KOPT-K1 (cell line): ENCODE data around the gene PBRM1.

Source experiments
- H3K27ac ChIP-seq: fragments of 200-600 bp; sonication (generic); 2 replicates; pipeline ENCODE4 v1.5.1; 2016; ENCODE audit warnings: antibody characterized with exemption, mild to moderate bottlenecking, low read depth, low read length; ENCODE audit not compliant: poor library complexity, severe bottlenecking
- H3K36me3 ChIP-seq: fragments of 200-600 bp; sonication (generic); 2 replicates; pipeline ENCODE4 v1.5.1; 2017; ENCODE audit warnings: antibody characterized with exemption, mild to moderate bottlenecking, low read length, moderate library complexity; ENCODE audit not compliant: insufficient read depth
- H3K9me3 ChIP-seq: fragments of 200-600 bp; sonication (generic); 2 replicates; pipeline ENCODE4 v1.5.1; 2017; ENCODE audit warnings: antibody characterized with exemption, low read length, mild to moderate bottlenecking; ENCODE audit not compliant: insufficient read depth, poor library complexity, severe bottlenecking

PBRM1 gene

GRCh38 chr3:52551118-52551517, 134.6 kb downstream of the PBRM1 start:
- Histone ChIP-seq H3K9me3 (no peaks in the 10 kb centered on the region), H3K27ac (no peak overlapping the region), H3K36me3 (peaks cover 99% of the 10 kb centered on the region)

- Histone ChIP-seq H3K36me3 (peaks cover 91% of the 10 kb centered on the region), H3K9me3 (no peaks in the 10 kb centered on the region), H3K27ac (no peak overlapping the region)
Observed at GRCh38 chr3:52547143-52547542, 138.6 kb downstream of the PBRM1 start.

- H3K9me3 ChIP-seq: no peaks in the 10 kb centered on the region
- peaks cover 91% of the 10 kb centered on the region for H3K36me3 ChIP-seq
- H3K27ac ChIP-seq: no peak overlapping the region
Observed at GRCh38 chr3:52546111-52546901, 139.4 kb downstream of the PBRM1 start.

- Histone ChIP-seq H3K27ac (no peak overlapping the region), H3K36me3 (peaks cover 92% of the 10 kb centered on the region), H3K9me3 (no peaks in the 10 kb centered on the region)
Observed at GRCh38 chr3:52544937-52545336, 140.8 kb downstream of the PBRM1 start.

- peaks cover 63% of the 10 kb centered on the region for H3K36me3 ChIP-seq
Observed at GRCh38 chr3:52541050-52541449, 144.7 kb downstream of the PBRM1 start.

GRCh38 chr3:52539010-52539653, 146.6 kb downstream of the PBRM1 start:
- Histone ChIP-seq H3K27ac (peak overlapping the region; percentile 16), H3K36me3 (peaks cover 44% of the 10 kb centered on the region), H3K9me3 (no peaks in the 10 kb centered on the region)

More at GRCh38 chr3:52541050-52541449, 144.7 kb downstream of the PBRM1 start:
- Histone ChIP-seq H3K9me3 (no peaks in the 10 kb centered on the region), H3K27ac (no peak overlapping the region)

GRCh38 chr3:52537726-52538421, 147.8 kb downstream of the PBRM1 start:
- Histone ChIP-seq H3K36me3 (peaks cover 36% of the 10 kb centered on the region), H3K27ac (peak overlapping the region; percentile 78), H3K9me3 (no peaks in the 10 kb centered on the region)

GRCh38 chr3:52537165-52537620, 148.5 kb downstream of the PBRM1 start:
- peaks cover 33% of the 10 kb centered on the region for H3K36me3 ChIP-seq
- peak overlapping the region; percentile 78 for H3K27ac ChIP-seq
- H3K9me3 ChIP-seq: no peaks in the 10 kb centered on the region

- peaks cover 27% of the 10 kb centered on the region for H3K36me3 ChIP-seq
- H3K27ac ChIP-seq: peak within 1 kb of the TSS; percentile 78
- no peaks in the 10 kb centered on the region for H3K9me3 ChIP-seq
Observed at GRCh38 chr3:52536369-52537164, 149.1 kb downstream of the PBRM1 start, which contains the start of gene UQCC5. Gene UQCC5 (plus strand): TSS chr3:52536605. CDS start chr3:52536756, 151 bp downstream.

- H3K9me3 ChIP-seq: no peaks in the 10 kb centered on the region
- peak overlapping the region; percentile 40 for H3K27ac ChIP-seq
- peaks cover 21% of the 10 kb centered on the region for H3K36me3 ChIP-seq
Observed at GRCh38 chr3:52536112-52536368, 149.7 kb downstream of the PBRM1 start.

GRCh38 chr3:52535411-52536111, 150.2 kb downstream of the PBRM1 start:
- Histone ChIP-seq H3K36me3 (peaks cover 17% of the 10 kb centered on the region), H3K27ac (peak overlapping the region; percentile 40), H3K9me3 (no peaks in the 10 kb centered on the region)

GRCh38 chr3:52534281-52535183, 151.2 kb downstream of the PBRM1 start:
- Histone ChIP-seq H3K27ac (no peak overlapping the region), H3K9me3 (no peaks in the 10 kb centered on the region), H3K36me3 (peaks cover 14% of the 10 kb centered on the region; the same call in 1 of the 2 replicates)

- Histone ChIP-seq H3K9me3 (no peaks in the 10 kb centered on the region), H3K27ac (peak within 1 kb of the TSS; percentile 66), H3K36me3 (peaks cover 15% of the 10 kb centered on the region; the same call in 1 of the 2 replicates)
Observed at GRCh38 chr3:52533623-52534280, 152.0 kb downstream of the PBRM1 start, which contains the start of gene NT5DC2. Gene NT5DC2 (minus strand): TSS chr3:52533857. CDS start chr3:52533737, 120 bp downstream.
